Superior temporal gyrus (tissue), 1 donor: ENCODE results near the gene NLK.
"Not testable (repeated sequence)": the region's sequence is repeated elsewhere in the genome, so short reads cannot be mapped to it uniquely, and the experiment has no call there.

Experiments
- DNase-seq: peaks from one replicate; pipeline ENCODE4 v3.0.0-alpha.2; 2016; ENCODE audit errors: extremely low spot score

The NLK gene

GRCh38 chr17:28072936-28073533 lies 30.6 kb downstream of the NLK start:
- no peak for DNase-seq

- no peak for DNase-seq
Observed at GRCh38 chr17:28074010-28074409, 31.5 kb downstream of the NLK start.

GRCh38 chr17:28076144-28076543 lies 33.7 kb downstream of the NLK start:
- DNase-seq: no peak

- DNase-seq: not testable (repeated sequence)
Observed at GRCh38 chr17:28077140-28077539, 34.7 kb downstream of the NLK start.

GRCh38 chr17:28078341-28079229 lies 36.1 kb downstream of the NLK start:
- DNase-seq: no peak

- no peak for DNase-seq
Observed at GRCh38 chr17:28081467-28081866, 39.0 kb downstream of the NLK start.

- no peak for DNase-seq
Observed at GRCh38 chr17:28085766-28086165, 43.3 kb downstream of the NLK start.

GRCh38 chr17:28086519-28086918 lies 44.0 kb downstream of the NLK start:
- no peak for DNase-seq

- no peak for DNase-seq
Observed at GRCh38 chr17:28087743-28088142, 45.3 kb downstream of the NLK start.

GRCh38 chr17:28090551-28090950 lies 48.1 kb downstream of the NLK start:
- no peak for DNase-seq

GRCh38 chr17:28092088-28092487 lies 49.6 kb downstream of the NLK start:
- DNase-seq: no peak

- no peak for DNase-seq
Observed at GRCh38 chr17:28093999-28094716, 51.7 kb downstream of the NLK start.

- no peak for DNase-seq
Observed at GRCh38 chr17:28096756-28097155, 54.3 kb downstream of the NLK start.

GRCh38 chr17:28097254-28097653 lies 54.8 kb downstream of the NLK start:
- DNase-seq: no peak

- DNase-seq: no peak
Observed at GRCh38 chr17:28097901-28098300, 55.4 kb downstream of the NLK start.

GRCh38 chr17:28098591-28098990 lies 56.1 kb downstream of the NLK start:
- not testable (repeated sequence) for DNase-seq

GRCh38 chr17:28100251-28100650 lies 57.8 kb downstream of the NLK start:
- no peak for DNase-seq

GRCh38 chr17:28100936-28101335 lies 58.5 kb downstream of the NLK start:
- DNase-seq: no peak

GRCh38 chr17:28101919-28102318 lies 59.4 kb downstream of the NLK start:
- no peak for DNase-seq

- no peak for DNase-seq
Observed at GRCh38 chr17:28105501-28105900, 63.0 kb downstream of the NLK start.

GRCh38 chr17:28110184-28110583 lies 67.7 kb downstream of the NLK start:
- no peak for DNase-seq

GRCh38 chr17:28112181-28112580 lies 69.7 kb downstream of the NLK start:
- no peak for DNase-seq

GRCh38 chr17:28112606-28113005 lies 70.1 kb downstream of the NLK start:
- DNase-seq: no peak
